ENCODE data around the gene MITF.

DNA sequence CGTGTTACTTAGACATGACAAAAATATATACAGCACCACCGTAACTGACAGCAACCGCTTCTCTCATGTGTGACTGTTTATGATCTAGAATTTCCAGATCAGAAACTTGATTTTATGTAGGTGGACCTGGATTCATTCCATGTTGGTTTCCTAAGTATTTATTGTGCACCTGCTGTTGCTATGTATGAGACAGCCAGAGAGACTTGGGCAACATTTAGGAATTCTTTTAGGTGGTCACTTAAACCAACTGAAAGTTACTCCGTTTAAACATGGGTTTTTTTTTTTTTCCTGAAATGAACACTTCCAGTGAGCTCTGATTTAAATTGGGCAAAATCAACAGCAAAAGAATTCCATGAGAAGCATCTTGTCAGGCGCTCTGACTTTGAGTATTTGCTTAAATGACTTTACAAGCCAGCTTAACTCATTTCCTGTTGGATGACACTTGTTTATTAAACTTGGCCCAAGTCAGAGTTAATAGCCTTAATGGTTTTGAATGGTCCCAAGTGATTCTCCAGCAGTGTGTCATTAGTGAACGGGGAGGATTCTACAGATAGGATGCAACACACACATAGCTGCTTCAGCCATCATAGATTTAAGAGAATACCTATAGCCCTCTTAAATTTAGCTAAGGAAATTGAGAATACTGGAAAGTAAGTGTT, 31.8 kb downstream of the MITF start:
- TF ChIP-seq, protein P1, sequence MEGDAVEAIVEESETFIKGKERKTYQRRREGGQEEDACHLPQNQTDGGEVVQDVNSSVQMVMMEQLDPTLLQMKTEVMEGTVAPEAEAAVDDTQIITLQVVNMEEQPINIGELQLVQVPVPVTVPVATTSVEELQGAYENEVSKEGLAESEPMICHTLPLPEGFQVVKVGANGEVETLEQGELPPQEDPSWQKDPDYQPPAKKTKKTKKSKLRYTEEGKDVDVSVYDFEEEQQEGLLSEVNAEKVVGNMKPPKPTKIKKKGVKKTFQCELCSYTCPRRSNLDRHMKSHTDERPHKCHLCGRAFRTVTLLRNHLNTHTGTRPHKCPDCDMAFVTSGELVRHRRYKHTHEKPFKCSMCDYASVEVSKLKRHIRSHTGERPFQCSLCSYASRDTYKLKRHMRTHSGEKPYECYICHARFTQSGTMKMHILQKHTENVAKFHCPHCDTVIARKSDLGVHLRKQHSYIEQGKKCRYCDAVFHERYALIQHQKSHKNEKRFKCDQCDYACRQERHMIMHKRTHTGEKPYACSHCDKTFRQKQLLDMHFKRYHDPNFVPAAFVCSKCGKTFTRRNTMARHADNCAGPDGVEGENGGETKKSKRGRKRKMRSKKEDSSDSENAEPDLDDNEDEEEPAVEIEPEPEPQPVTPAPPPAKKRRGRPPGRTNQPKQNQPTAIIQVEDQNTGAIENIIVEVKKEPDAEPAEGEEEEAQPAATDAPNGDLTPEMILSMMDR (IDR thresholded peaks at IDR 0.05; ENCODE audit: poor library complexity, severe bottlenecking), result no peak
- no peak for TF ChIP-seq TAF1 (IDR thresholded peaks at IDR 0.05; ENCODE audit: low read depth)
- no peak for TF ChIP-seq EZH2 (IDR thresholded peaks at IDR 0.05; ENCODE audit: borderline replicate concordance, insufficient read depth, low read length, poor library complexity, severe bottlenecking)
- TF ChIP-seq RAD21 (conservative IDR thresholded peaks at IDR 0.05), result no peak
- TF ChIP-seq, protein P2, sequence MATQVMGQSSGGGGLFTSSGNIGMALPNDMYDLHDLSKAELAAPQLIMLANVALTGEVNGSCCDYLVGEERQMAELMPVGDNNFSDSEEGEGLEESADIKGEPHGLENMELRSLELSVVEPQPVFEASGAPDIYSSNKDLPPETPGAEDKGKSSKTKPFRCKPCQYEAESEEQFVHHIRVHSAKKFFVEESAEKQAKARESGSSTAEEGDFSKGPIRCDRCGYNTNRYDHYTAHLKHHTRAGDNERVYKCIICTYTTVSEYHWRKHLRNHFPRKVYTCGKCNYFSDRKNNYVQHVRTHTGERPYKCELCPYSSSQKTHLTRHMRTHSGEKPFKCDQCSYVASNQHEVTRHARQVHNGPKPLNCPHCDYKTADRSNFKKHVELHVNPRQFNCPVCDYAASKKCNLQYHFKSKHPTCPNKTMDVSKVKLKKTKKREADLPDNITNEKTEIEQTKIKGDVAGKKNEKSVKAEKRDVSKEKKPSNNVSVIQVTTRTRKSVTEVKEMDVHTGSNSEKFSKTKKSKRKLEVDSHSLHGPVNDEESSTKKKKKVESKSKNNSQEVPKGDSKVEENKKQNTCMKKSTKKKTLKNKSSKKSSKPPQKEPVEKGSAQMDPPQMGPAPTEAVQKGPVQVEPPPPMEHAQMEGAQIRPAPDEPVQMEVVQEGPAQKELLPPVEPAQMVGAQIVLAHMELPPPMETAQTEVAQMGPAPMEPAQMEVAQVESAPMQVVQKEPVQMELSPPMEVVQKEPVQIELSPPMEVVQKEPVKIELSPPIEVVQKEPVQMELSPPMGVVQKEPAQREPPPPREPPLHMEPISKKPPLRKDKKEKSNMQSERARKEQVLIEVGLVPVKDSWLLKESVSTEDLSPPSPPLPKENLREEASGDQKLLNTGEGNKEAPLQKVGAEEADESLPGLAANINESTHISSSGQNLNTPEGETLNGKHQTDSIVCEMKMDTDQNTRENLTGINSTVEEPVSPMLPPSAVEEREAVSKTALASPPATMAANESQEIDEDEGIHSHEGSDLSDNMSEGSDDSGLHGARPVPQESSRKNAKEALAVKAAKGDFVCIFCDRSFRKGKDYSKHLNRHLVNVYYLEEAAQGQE (IDR thresholded peaks at IDR 0.05; ENCODE audit: borderline replicate concordance), result no peak
- TF ChIP-seq POLR2AphosphoS5 (IDR thresholded peaks at IDR 0.05), result no peak
